Sigmoid colon (tissue), 4 donors: ENCODE data around the gene UNKL.

Experiments used
- POLR2A ChIP-seq, 2 donors: fragments of 450-650 bp; IDR thresholded peaks; one replicate each; pipeline ENCODE4 v1.6.1; 2016; ENCODE audit warnings: antibody characterized with exemption in 2 of 2, mild to moderate bottlenecking in 2 of 2, moderate library complexity in 2 of 2
- POLR2AphosphoS5 ChIP-seq, 4 donors: sonication (generic); formaldehyde crosslinking; IDR thresholded peaks; one replicate each; pipeline ENCODE4 v1.6.1; 2017; ENCODE audit warnings: antibody characterized with exemption in 4 of 4
- TF ChIP-seq, protein P1 (sequence below), 4 experiments: fragments of 450-650 bp in 3 of 4; fragments of 200-600 bp in 1 of 4; IDR thresholded peaks; one replicate each; pipeline ENCODE4 v1.5.1; 2016 to 2019; ENCODE audit warnings: antibody characterized with exemption in 4 of 4, mild to moderate bottlenecking in 3 of 4, moderate library complexity in 2 of 4

- TF ChIP-seq, protein P1, sequence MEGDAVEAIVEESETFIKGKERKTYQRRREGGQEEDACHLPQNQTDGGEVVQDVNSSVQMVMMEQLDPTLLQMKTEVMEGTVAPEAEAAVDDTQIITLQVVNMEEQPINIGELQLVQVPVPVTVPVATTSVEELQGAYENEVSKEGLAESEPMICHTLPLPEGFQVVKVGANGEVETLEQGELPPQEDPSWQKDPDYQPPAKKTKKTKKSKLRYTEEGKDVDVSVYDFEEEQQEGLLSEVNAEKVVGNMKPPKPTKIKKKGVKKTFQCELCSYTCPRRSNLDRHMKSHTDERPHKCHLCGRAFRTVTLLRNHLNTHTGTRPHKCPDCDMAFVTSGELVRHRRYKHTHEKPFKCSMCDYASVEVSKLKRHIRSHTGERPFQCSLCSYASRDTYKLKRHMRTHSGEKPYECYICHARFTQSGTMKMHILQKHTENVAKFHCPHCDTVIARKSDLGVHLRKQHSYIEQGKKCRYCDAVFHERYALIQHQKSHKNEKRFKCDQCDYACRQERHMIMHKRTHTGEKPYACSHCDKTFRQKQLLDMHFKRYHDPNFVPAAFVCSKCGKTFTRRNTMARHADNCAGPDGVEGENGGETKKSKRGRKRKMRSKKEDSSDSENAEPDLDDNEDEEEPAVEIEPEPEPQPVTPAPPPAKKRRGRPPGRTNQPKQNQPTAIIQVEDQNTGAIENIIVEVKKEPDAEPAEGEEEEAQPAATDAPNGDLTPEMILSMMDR (IDR thresholded peaks at IDR 0.05): no peak
- no peak for TF ChIP-seq POLR2AphosphoS5 (IDR thresholded peaks at IDR 0.05)
- TF ChIP-seq POLR2A (IDR thresholded peaks at IDR 0.05): no peak
Measured at GRCh38 chr16:1323296-1324239, 90.9 kb downstream of the UNKL start.
